ENCODE results near the gene VIPR2.
"Not testable (repeated sequence)": the region's sequence is repeated elsewhere in the genome, so short reads cannot be mapped to it uniquely, and the experiment has no call there.

Gene VIPR2

GRCh38 chr7:159107161-159107892, 37.3 kb downstream of the VIPR2 start:
- no peaks in the 10 kb centered on the region for H3K27me3 ChIP-seq (ENCODE audit: insufficient read depth, low read length)
- H3K4me3 ChIP-seq (ENCODE audit: low read length) = no peak overlapping the region
- H3K9me3 ChIP-seq (ENCODE audit: insufficient read depth, low read depth, low read length) = no peaks in the 10 kb centered on the region
- H3K9ac ChIP-seq (ENCODE audit: low read depth, low read length) = no peak overlapping the region
- 0 out of 2 replicates have a peak, but pooled peaks cover 3% of the 10 kb centered on the region for H3K4me1 ChIP-seq (ENCODE audit: insufficient read depth, low read length)
- H3K27ac ChIP-seq (ENCODE audit: low read length) = no peak overlapping the region
- no peaks in the 10 kb centered on the region for H3K36me3 ChIP-seq (ENCODE audit: insufficient read depth, low read depth, low read length)

DNA sequence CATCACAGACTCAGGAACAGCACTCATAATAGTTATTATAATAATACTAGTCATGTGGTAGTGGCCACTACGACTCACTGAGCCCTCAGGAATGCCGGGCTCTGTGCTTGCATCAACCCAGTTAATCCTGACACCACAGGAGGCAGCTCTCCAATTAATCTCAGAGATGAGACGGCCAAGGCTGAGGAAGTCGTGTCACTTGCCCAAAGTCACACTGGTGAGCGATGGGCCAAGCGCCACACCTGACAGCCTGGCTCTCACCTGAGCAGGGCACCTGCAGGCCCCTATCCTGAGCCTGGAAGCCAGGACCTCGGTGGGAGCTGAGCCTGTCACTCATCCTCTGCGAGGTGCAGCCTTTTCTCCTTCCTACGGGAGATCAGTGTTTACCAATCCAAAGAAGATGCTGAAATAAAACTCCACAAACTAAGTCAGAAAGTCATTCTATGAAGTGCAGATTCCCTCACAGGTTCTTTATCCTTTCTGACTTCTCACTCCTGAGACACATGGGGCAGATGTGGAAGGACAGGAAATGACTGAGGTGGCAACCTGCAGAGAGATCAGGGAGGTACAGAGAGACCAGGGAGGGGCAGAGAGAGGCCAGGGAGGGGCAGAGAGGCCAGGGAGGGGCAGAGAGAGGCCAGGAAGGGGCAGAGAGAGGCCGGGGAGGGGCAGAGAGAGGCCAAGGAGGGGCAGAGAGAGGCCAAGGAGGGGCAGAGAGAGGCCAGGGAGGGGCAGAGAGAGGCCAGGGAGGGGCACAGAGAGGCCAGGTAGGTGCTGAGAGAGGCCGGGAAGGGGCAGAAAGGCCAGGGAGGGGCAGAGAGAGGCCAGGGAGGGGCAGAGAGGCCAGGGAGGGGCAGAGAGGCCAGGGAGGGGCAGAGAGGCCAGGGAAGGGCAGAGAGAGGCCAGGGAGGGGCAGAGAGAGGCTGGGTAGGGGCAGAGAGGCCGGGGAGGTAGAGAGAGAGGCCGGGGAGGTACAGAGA, 38.5 kb downstream of the VIPR2 start:
- H3K9ac ChIP-seq (ENCODE audit: low read depth, low read length) = no peak overlapping the region
- no peak overlapping the region for H3K4me3 ChIP-seq (ENCODE audit: low read length)
- no peaks in the 10 kb centered on the region for H3K9me3 ChIP-seq (ENCODE audit: insufficient read depth, low read depth, low read length)
- 0 out of 2 replicates have a peak, but pooled peaks cover 3% of the 10 kb centered on the region for H3K4me1 ChIP-seq (ENCODE audit: insufficient read depth, low read length)
- no peaks in the 10 kb centered on the region for H3K27me3 ChIP-seq (ENCODE audit: insufficient read depth, low read length)
- no peaks in the 10 kb centered on the region for H3K36me3 ChIP-seq (ENCODE audit: insufficient read depth, low read depth, low read length)
- H3K27ac ChIP-seq (ENCODE audit: low read length) = no peak overlapping the region

DNA sequence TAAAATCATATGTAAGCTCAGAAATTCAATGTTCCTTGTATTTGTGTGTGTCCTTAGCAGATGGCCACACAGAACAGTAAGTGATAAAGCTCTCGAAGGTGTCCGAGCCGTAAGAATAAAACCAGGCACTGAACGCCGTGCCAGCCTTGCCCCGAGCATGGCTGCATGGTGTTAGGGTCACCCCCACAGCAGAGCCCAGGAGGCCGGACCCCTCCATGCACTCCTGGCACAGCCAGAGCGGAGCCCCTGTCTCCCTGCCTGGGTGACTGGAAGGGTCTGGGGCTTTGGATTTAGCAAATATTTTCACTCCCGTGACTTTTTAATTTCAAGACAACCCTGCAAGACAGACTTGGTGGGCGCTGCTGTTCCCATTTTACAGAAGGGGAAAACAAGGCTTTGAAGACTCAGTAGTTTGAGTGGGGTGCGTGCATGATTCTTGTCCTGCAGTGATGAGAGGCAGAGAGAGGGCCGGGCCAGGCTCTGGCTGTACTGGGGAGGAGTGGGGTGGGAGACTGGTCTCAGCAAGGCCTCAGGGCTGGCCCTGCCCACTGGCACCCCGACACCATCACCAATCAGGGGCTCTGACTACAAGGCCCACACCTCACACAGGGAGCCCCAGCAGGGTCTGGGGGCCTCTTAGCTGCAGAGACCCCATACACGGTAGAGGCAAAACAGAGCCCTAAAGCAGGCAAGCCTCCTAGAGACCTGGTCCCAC, 39.4 kb downstream of the VIPR2 start:
- H3K9ac ChIP-seq (ENCODE audit: low read depth, low read length) = no peak overlapping the region
- no peaks in the 10 kb centered on the region for H3K27me3 ChIP-seq (ENCODE audit: insufficient read depth, low read length)
- no peaks in the 10 kb centered on the region for H3K9me3 ChIP-seq (ENCODE audit: insufficient read depth, low read depth, low read length)
- no peaks in the 10 kb centered on the region for H3K36me3 ChIP-seq (ENCODE audit: insufficient read depth, low read depth, low read length)
- no peak overlapping the region for H3K27ac ChIP-seq (ENCODE audit: low read length)
- 0 out of 2 replicates have a peak, but pooled peaks cover 3% of the 10 kb centered on the region for H3K4me1 ChIP-seq (ENCODE audit: insufficient read depth, low read length)
- no peak overlapping the region for H3K4me3 ChIP-seq (ENCODE audit: low read length)

- H3K9me3 ChIP-seq (ENCODE audit: insufficient read depth, low read depth, low read length) = no peaks in the 10 kb centered on the region
- H3K27ac ChIP-seq (ENCODE audit: low read length) = no peak overlapping the region
- no peaks in the 10 kb centered on the region for H3K27me3 ChIP-seq (ENCODE audit: insufficient read depth, low read length)
- H3K4me1 ChIP-seq (ENCODE audit: insufficient read depth, low read length) = 0 out of 2 replicates have a peak, but pooled peaks cover 3% of the 10 kb centered on the region
- H3K9ac ChIP-seq (ENCODE audit: low read depth, low read length) = no peak overlapping the region
- no peaks in the 10 kb centered on the region for H3K36me3 ChIP-seq (ENCODE audit: insufficient read depth, low read depth, low read length)
- H3K4me3 ChIP-seq (ENCODE audit: low read length) = no peak overlapping the region
Measured at GRCh38 chr7:159104188-159104920, 40.3 kb downstream of the VIPR2 start.

- Histone ChIP-seq H3K4me3 (ENCODE audit: low read length) (no peak overlapping the region), H3K9ac (ENCODE audit: low read depth, low read length) (no peak overlapping the region), H3K4me1 (ENCODE audit: insufficient read depth, low read length) (0 out of 2 replicates have a peak, but pooled peaks cover 3% of the 10 kb centered on the region), H3K27me3 (ENCODE audit: insufficient read depth, low read length) (no peaks in the 10 kb centered on the region), H3K9me3 (ENCODE audit: insufficient read depth, low read depth, low read length) (no peaks in the 10 kb centered on the region), H3K36me3 (ENCODE audit: insufficient read depth, low read depth, low read length) (no peaks in the 10 kb centered on the region), H3K27ac (ENCODE audit: low read length) (no peak overlapping the region)
Measured at GRCh38 chr7:159103382-159104187, 41.1 kb downstream of the VIPR2 start.

GRCh38 chr7:159102681-159103381, 41.8 kb downstream of the VIPR2 start:
- H3K9me3 ChIP-seq (ENCODE audit: insufficient read depth, low read depth, low read length) = no peaks in the 10 kb centered on the region
- 0 out of 2 replicates have a peak, but pooled peaks cover 3% of the 10 kb centered on the region for H3K4me1 ChIP-seq (ENCODE audit: insufficient read depth, low read length)
- no peak overlapping the region; the same call in 1 of the 2 replicates for H3K9ac ChIP-seq (ENCODE audit: low read depth, low read length)
- no peaks in the 10 kb centered on the region for H3K27me3 ChIP-seq (ENCODE audit: insufficient read depth, low read length)
- H3K36me3 ChIP-seq (ENCODE audit: insufficient read depth, low read depth, low read length) = no peaks in the 10 kb centered on the region
- no peak overlapping the region for H3K4me3 ChIP-seq (ENCODE audit: low read length)
- H3K27ac ChIP-seq (ENCODE audit: low read length) = no peak overlapping the region

- not testable (repeated sequence) for H3K9me3 ChIP-seq (ENCODE audit: insufficient read depth, low read depth, low read length); H3K27me3 ChIP-seq (ENCODE audit: insufficient read depth, low read length); H3K4me3 ChIP-seq (ENCODE audit: low read length); H3K36me3 ChIP-seq (ENCODE audit: insufficient read depth, low read depth, low read length); H3K9ac ChIP-seq (ENCODE audit: low read depth, low read length); H3K27ac ChIP-seq (ENCODE audit: low read length); H3K4me1 ChIP-seq (ENCODE audit: insufficient read depth, low read length)
Measured at GRCh38 chr7:159101661-159102091, 43.0 kb downstream of the VIPR2 start.

GRCh38 chr7:159101083-159101395, 43.6 kb downstream of the VIPR2 start:
- H3K4me3 ChIP-seq (ENCODE audit: low read length); H3K36me3 ChIP-seq (ENCODE audit: insufficient read depth, low read depth, low read length); H3K9me3 ChIP-seq (ENCODE audit: insufficient read depth, low read depth, low read length); H3K4me1 ChIP-seq (ENCODE audit: insufficient read depth, low read length); H3K9ac ChIP-seq (ENCODE audit: low read depth, low read length); H3K27ac ChIP-seq (ENCODE audit: low read length); H3K27me3 ChIP-seq (ENCODE audit: insufficient read depth, low read length): not testable (repeated sequence)

DNA sequence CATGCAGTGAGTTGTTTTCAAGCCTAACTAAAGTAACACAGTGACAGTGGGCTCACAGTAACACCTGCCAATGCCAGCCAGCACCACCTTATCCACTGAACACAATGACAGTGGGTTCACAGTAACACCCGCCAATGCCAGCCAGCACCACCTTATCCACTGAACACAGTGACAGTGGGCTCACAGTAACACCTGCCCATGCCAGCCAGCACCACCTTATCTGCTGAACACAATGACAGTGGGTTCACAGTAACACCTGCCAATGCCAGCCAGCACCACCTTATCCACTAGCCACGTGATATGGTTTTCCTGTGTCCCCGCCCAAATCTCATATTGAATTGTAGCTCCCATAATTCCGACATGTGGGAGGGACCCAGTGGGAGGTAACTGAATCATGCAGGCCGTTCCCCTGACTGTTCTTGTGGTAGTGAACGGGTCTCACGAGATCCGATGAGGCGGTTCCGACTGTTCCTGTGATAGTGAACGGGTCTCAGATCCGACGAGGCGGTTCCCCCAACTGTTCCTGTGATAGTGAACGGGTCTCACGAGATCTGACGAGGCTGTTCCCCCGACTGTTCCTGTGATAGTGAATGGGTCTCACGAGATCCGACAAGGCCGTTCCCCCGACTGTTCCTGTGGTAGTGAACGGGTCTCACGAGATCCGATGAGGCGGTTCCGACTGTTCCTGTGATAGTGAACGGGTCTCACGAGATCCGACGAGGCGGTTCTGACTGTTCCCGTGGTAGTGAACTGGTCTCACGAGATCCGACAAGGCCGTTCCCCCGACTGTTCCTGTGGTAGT, 44.2 kb downstream of the VIPR2 start:
- not testable (repeated sequence) for H3K4me1 ChIP-seq (ENCODE audit: insufficient read depth, low read length); H3K27me3 ChIP-seq (ENCODE audit: insufficient read depth, low read length); H3K9me3 ChIP-seq (ENCODE audit: insufficient read depth, low read depth, low read length); H3K36me3 ChIP-seq (ENCODE audit: insufficient read depth, low read depth, low read length); H3K9ac ChIP-seq (ENCODE audit: low read depth, low read length); H3K4me3 ChIP-seq (ENCODE audit: low read length); H3K27ac ChIP-seq (ENCODE audit: low read length)
